PC-3 (cell line): Measurements from ENCODE around the gene CALCOCO2. TPM values are rescaled to one million over a fixed set of nuclear protein-coding genes. Genes with fewer than 3 reads are reported as not detected.

ENCODE experiments used
- ATAC-seq: fragments of 200-7000 bp; cut with Tn5 transposase; 2 replicates; pipeline ENCODE4 v1.9.1; 2020; ENCODE audit warnings: mild to moderate bottlenecking, moderate library complexity
- BruUV-seq: library from RNA; stranded (reverse); fragments of 400-500 nt; replicated peaks from 2 replicates; lab custom pipeline; 2021; lab: Mats Ljungman, UMichigan
- CTCF ChIA-PET: fragments of 300-600 bp; sonication (Branson Sonifier 250); formaldehyde crosslinking; loops from one replicate; lab custom pipeline; 2022; ENCODE audit warnings: antibody characterized with exemption; lab: Charles Lee
- POLR2A ChIA-PET: fragments of 300-600 bp; sonication (Branson Sonifier 250); formaldehyde crosslinking; loops from one replicate; lab custom pipeline; 2022; ENCODE audit warnings: antibody characterized with exemption; ENCODE audit not compliant: unreplicated experiment; lab: Charles Lee
- DNase-seq: peaks from one replicate; pipeline ENCODE4 v3.0.0-alpha.2; 2015
- H2AFZ ChIP-seq: fragments of 300-600 bp; sonication (generic); 2 replicates; pipeline ENCODE4 v1.6.0; 2016; ENCODE audit warnings: antibody characterized with exemption, low read length
- H3F3A ChIP-seq: fragments of 300-600 bp; sonication (generic); one replicate; pipeline ENCODE4 v1.6.0; 2017; ENCODE audit warnings: antibody characterized with exemption, low read length, control low read depth, mild to moderate bottlenecking; ENCODE audit not compliant: unreplicated experiment
- H3K27ac ChIP-seq: fragments of 300-600 bp; sonication (generic); 2 replicates; pipeline ENCODE4 v1.5.1; 2016; ENCODE audit warnings: mild to moderate bottlenecking, low read length
- H3K27me3 ChIP-seq: fragments of 300-600 bp; sonication (generic); 2 replicates; pipeline ENCODE4 v1.6.1; 2016; ENCODE audit warnings: low read length, mixed read lengths
- H3K36me3 ChIP-seq: fragments of 300-600 bp; sonication (generic); 2 replicates; pipeline ENCODE4 v1.6.1; 2016; ENCODE audit warnings: low read depth, mixed run types, low read length, mixed read lengths
- H3K4me1 ChIP-seq: fragments of 300-600 bp; sonication (generic); 2 replicates; pipeline ENCODE4 v1.5.1; 2016; ENCODE audit warnings: low read length; ENCODE audit not compliant: insufficient read depth
- H3K4me2 ChIP-seq: fragments of 300-600 bp; sonication (generic); 2 replicates; pipeline ENCODE4 v1.6.0; 2016; ENCODE audit warnings: low read length
- H3K4me3 ChIP-seq: fragments of 300-600 bp; sonication (generic); 2 replicates; pipeline ENCODE4 v1.5.1; 2016; ENCODE audit warnings: mild to moderate bottlenecking, low read length, mixed read lengths
- H3K79me2 ChIP-seq: fragments of 300-600 bp; sonication (generic); 2 replicates; pipeline ENCODE4 v1.6.1; 2017; ENCODE audit warnings: low read length, mixed read lengths
- H3K9ac ChIP-seq: fragments of 300-600 bp; sonication (generic); 2 replicates; pipeline ENCODE4 v1.6.0; 2016; ENCODE audit warnings: mild to moderate bottlenecking, low read length
- H3K9me2 ChIP-seq: fragments of 300-600 bp; sonication (generic); replicated peaks from 2 replicates; pipeline ENCODE4 v1.6.1; 2016; ENCODE audit warnings: mixed run types, low read length, mixed read lengths
- H3K9me3 ChIP-seq: fragments of 300-600 bp; sonication (generic); 2 replicates; pipeline ENCODE4 v1.6.1; 2016; ENCODE audit warnings: low read length, mixed read lengths
- H4K20me1 ChIP-seq: fragments of 300-600 bp; sonication (generic); 2 replicates; pipeline ENCODE4 v1.6.1; 2016; ENCODE audit warnings: low read length, mixed read lengths
- EZH2 ChIP-seq: fragments of 300-600 bp; sonication (generic); IDR thresholded peaks from one replicate; pipeline ENCODE4 v1.6.1; 2017; ENCODE audit warnings: antibody characterized with exemption, mild to moderate bottlenecking, low read length; ENCODE audit not compliant: unreplicated experiment
- EZH2phosphoT487 ChIP-seq: fragments of 300-600 bp; sonication (generic); IDR thresholded peaks from 2 replicates; pipeline ENCODE4 v1.6.1; 2018; ENCODE audit warnings: mild to moderate bottlenecking, antibody characterized with exemption, low read length, borderline replicate concordance
- intact Hi-C: fragments of 100-400 bp; cut with micrococcal nuclease; formaldehyde crosslinking; loops from 2 replicates; pipeline ENCODE4 v1.9.0; 2023
- total RNA-seq: library from RNA; depleted of rRNA; stranded (reverse); fragments of >200 nt; gene quantifications from 2 replicates; pipeline ENCODE4 v1.2.3, GENCODE V29; 2014
- TF ChIP-seq, protein P1 (sequence below): fragments of 300-600 bp; sonication (generic); conservative IDR thresholded peaks from 2 replicates; pipeline ENCODE4 v1.5.1; 2017; ENCODE audit warnings: antibody characterized with exemption, low read depth, mild to moderate bottlenecking, low read length

Gene CALCOCO2
- total RNA-seq, 1 experiment from 2014 or later: 47.2 TPM

DNA sequence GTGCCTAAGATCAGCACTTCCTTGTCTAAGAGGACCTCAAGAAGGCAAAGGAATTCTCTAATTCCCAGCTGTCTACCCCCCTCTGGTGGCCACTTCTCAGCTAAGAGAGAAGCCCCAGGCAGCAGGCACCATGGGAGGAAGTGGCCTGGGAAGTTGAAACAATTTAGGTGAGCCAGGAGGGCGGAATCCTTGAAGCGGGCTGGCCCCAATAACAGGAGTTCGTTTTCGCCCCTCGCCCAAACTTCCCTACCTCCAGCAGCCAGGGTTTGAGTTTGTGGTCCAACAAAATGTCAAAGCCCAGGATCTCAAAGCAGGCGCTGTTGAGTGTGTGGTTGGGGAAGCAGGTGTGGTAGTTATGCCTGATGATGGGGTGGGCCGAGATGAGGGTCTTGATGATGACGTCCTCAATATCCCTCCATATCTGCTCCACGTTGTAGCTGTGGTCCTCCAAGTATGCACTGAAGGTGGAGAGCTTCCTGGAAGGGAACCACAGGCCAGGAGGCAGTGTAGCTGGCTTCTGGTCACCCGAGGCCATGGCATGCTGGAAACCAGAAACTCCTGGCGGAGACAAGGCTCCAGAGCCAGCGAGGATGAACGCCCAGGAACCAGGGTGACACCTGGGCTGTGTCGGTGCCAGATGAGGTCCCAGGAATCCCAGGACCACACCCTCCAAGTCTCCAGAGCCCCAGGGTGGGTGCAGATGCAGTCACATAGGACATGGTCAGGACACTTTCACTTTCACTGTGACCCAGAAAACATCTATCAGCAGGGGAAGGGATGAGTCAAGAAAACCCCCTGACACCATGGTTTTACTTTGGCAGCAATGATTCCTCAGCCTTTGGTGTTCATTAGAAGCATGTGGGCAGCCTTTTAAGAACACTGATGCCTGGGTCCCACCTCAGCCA is 39.5 kb upstream of the CALCOCO2 start:
- TF ChIP-seq, protein P1, sequence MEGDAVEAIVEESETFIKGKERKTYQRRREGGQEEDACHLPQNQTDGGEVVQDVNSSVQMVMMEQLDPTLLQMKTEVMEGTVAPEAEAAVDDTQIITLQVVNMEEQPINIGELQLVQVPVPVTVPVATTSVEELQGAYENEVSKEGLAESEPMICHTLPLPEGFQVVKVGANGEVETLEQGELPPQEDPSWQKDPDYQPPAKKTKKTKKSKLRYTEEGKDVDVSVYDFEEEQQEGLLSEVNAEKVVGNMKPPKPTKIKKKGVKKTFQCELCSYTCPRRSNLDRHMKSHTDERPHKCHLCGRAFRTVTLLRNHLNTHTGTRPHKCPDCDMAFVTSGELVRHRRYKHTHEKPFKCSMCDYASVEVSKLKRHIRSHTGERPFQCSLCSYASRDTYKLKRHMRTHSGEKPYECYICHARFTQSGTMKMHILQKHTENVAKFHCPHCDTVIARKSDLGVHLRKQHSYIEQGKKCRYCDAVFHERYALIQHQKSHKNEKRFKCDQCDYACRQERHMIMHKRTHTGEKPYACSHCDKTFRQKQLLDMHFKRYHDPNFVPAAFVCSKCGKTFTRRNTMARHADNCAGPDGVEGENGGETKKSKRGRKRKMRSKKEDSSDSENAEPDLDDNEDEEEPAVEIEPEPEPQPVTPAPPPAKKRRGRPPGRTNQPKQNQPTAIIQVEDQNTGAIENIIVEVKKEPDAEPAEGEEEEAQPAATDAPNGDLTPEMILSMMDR: peak; percentile 98
- no peak for TF ChIP-seq EZH2phosphoT487
- DNase-seq (peak; percentile 99), ATAC-seq (peak; percentile 92)
- Histone ChIP-seq H3K27me3 (no peaks in the 10 kb centered on the region), H2AFZ (peak overlapping the region; percentile 91), H3K9me2 (no peaks in the 10 kb centered on the region), H3K9me3 (no peaks in the 10 kb centered on the region), H3K36me3 (no peaks in the 10 kb centered on the region), H4K20me1 (no peaks in the 10 kb centered on the region), H3K4me1 (peaks cover 30% of the 10 kb centered on the region), H3K4me3 (peak overlapping the region; percentile 19; the same call in 1 of the 2 replicates), H3K27ac (no peak overlapping the region), H3K4me2 (peak overlapping the region; percentile 68), H3K79me2 (no peaks in the 10 kb centered on the region), H3F3A (no peaks in the 10 kb centered on the region), H3K9ac (no peak overlapping the region)
- ChIA-PET POLR2A (interaction anchor here (0.6 to 1.1 kb wide), 5 partner anchors 28 to 193 kb away, joined by 3 to 22 read pairs (median 4); partner anchors contain the start of gene HOXB13), CTCF (interaction anchor here (0.6 to 2.3 kb wide), 17 partner anchors 13 to 218 kb away, joined by 3 to 76 read pairs (median 5); partner anchors contain the start of genes HOXB13, PRAC1, PRAC2 and TTLL6)
- no TSS peak for BruUV-seq
- intact Hi-C loops: loop anchor here (1.0 to 5.0 kb wide), 6 partner anchors 31 to 120 kb away; no protein-coding TSS in a partner anchor

- Histone ChIP-seq H4K20me1 (no peaks in the 10 kb centered on the region), H3F3A (no peaks in the 10 kb centered on the region), H3K27ac (no peak overlapping the region), H3K9ac (no peak overlapping the region), H3K36me3 (no peaks in the 10 kb centered on the region), H3K79me2 (no peaks in the 10 kb centered on the region), H3K4me3 (peak overlapping the region; percentile 19; the same call in 1 of the 2 replicates), H3K9me2 (no peaks in the 10 kb centered on the region), H3K27me3 (no peaks in the 10 kb centered on the region), H3K9me3 (no peaks in the 10 kb centered on the region), H2AFZ (peak overlapping the region; percentile 91), H3K4me1 (peaks cover 30% of the 10 kb centered on the region), H3K4me2 (peak overlapping the region; percentile 68)
- CTCF ChIA-PET: interaction anchor here (1.5 to 2.3 kb wide), 5 partner anchors 64 to 116 kb away, joined by 7 to 76 read pairs (median 32); partner anchors contain the start of genes HOXB13, PRAC1 and PRAC2
- POLR2A ChIA-PET: interaction anchor here (0.6 kb wide), 1 partner anchor 63 kb away, joined by 6 read pairs; the partner anchor contains the start of gene HOXB13
- DNase-seq: peak; percentile 31
- BruUV-seq: no TSS peak
- TF ChIP-seq EZH2phosphoT487 (no peak), EZH2 (no peak)
- TF ChIP-seq, protein P1: no peak
- no peak for ATAC-seq
- intact Hi-C loops: loop anchor here (5.0 kb wide), 1 partner anchor 55 kb away; no protein-coding TSS in a partner anchor
Observed at GRCh38 chr17:48792033-48792798, 38.6 kb upstream of the CALCOCO2 start.
